HepG2 (cell line): ENCODE measurements around the gene PTS. TPM values are rescaled to one million over a fixed set of nuclear protein-coding genes. Genes with fewer than 3 reads are reported as not detected.

Experiments
- ATAC-seq: fragments of 200-7000 bp; cut with Tn5 transposase; 3 replicates; pipeline ENCODE4 v1.9.1; 2020; ENCODE audit warnings: mild to moderate bottlenecking, moderate library complexity
- BruUV-seq: library from RNA; stranded (reverse); fragments of 400-500 nt; replicated peaks from 2 replicates; lab custom pipeline; 2021; lab: Mats Ljungman, UMichigan
- CTCF ChIA-PET: fragments of 300-600 bp; formaldehyde crosslinking; extraction: SDS; loops from one replicate; lab custom pipeline; 2021; ENCODE audit warnings: low total read pairs, inconsistent platforms, low intra/inter-chr PET ratio; lab: Yijun Ruan, JAX
- POLR2A ChIA-PET: fragments of 350-600 bp; sonication (Branson Sonifier 250); formaldehyde crosslinking; loops from one replicate; lab custom pipeline; 2020; ENCODE audit warnings: antibody characterized with exemption, inconsistent platforms; lab: Yijun Ruan, JAX
- DNase-seq: peaks from one replicate; pipeline ENCODE4 v3.0.0-alpha.2; 2015; ENCODE audit warnings: low spot score
- FAIRE-seq: peaks from 3 replicates; lab custom pipeline; 2011; peaks lifted over from hg19 to GRCh38; lab: Jason Lieb, UNC
- H2AFZ ChIP-seq: one replicate; pipeline ENCODE4 v1.6.1; 2011; ENCODE audit warnings: low read length, inconsistent platforms
- H3K27ac ChIP-seq: fragments of 300-600 bp; 3 replicates; pipeline ENCODE4 v1.8.0; 2011; ENCODE audit warnings: mixed run types, mild to moderate bottlenecking, mixed read lengths, low read length, inconsistent platforms; ENCODE audit not compliant: insufficient read depth; ENCODE audit errors: extremely low read length
- H3K27me3 ChIP-seq, 2 experiments: fragments of 200-600 bp in 1 of 2; 2 replicates in 1 of 2; 3 replicates in 1 of 2; pipeline versions ENCODE4 v1.6.0 to v1.8.0; 2011; ENCODE audit warnings: low read length in 2 of 2, mild to moderate bottlenecking in 2 of 2, moderate library complexity in 2 of 2, inconsistent platforms in 1 of 2; ENCODE audit not compliant: insufficient read depth in 2 of 2, control insufficient read depth in 1 of 2
- H3K36me3 ChIP-seq, 2 experiments: fragments of 200-600 bp in 1 of 2; replicated peaks in 1 of 2; 2 replicates in 1 of 2; 3 replicates in 1 of 2; pipeline versions ENCODE4 v1.5.1 to v1.8.0; 2011; ENCODE audit warnings: low read length in 2 of 2, inconsistent platforms in 1 of 2; ENCODE audit not compliant: insufficient read depth in 2 of 2, control insufficient read depth in 1 of 2
- H3K4me1 ChIP-seq: 2 replicates; pipeline ENCODE4 v1.5.1; 2012; ENCODE audit warnings: low read length, inconsistent platforms; ENCODE audit not compliant: insufficient read depth
- H3K4me2 ChIP-seq: 2 replicates; pipeline ENCODE4 v1.6.0; 2011; ENCODE audit warnings: low read depth, low read length, inconsistent platforms
- H3K4me3 ChIP-seq, 3 experiments: fragments of 200-600 bp in 1 of 3; sonication (generic), shearing (Covaris generic) in 1 of 3; replicated peaks in 1 of 3; 2 replicates each; pipeline ENCODE4 v1.5.1; 2011 to 2016; ENCODE audit warnings: low read length in 3 of 3, inconsistent platforms in 2 of 3, low read depth in 2 of 3, mild to moderate bottlenecking in 2 of 3, control low read depth in 1 of 3, mixed read lengths in 1 of 3; ENCODE audit not compliant: insufficient read depth in 1 of 3
- H3K79me2 ChIP-seq: one replicate; pipeline ENCODE4 v1.6.1; 2011; ENCODE audit warnings: low read length, inconsistent platforms; ENCODE audit not compliant: insufficient read depth
- H3K9ac ChIP-seq: 2 replicates; pipeline ENCODE4 v1.6.0; 2011; ENCODE audit warnings: mild to moderate bottlenecking, low read depth, low read length, inconsistent platforms; ENCODE audit not compliant: insufficient read depth
- H3K9me3 ChIP-seq: 2 replicates; pipeline ENCODE4 v1.5.1; 2012; ENCODE audit warnings: mild to moderate bottlenecking, low read length
- H4K20me1 ChIP-seq: 2 replicates; pipeline ENCODE4 v1.6.0; 2011; ENCODE audit warnings: inconsistent platforms, mild to moderate bottlenecking, low read length, moderate library complexity; ENCODE audit not compliant: insufficient read depth
- CENPT ChIP-seq: sonication (generic); formaldehyde crosslinking; IDR thresholded peaks from 2 replicates; pipeline ENCODE4 v1.8.0; 2022; ENCODE audit warnings: low read depth, mild to moderate bottlenecking, moderate library complexity, missing genetic modification reagents
- CHCHD3 ChIP-seq: sonication (generic); formaldehyde crosslinking; IDR thresholded peaks from 2 replicates; pipeline ENCODE4 v1.8.0; 2022; ENCODE audit warnings: mild to moderate bottlenecking, missing genetic modification reagents, moderate library complexity
- CSRNP1 ChIP-seq: sonication (generic); formaldehyde crosslinking; IDR thresholded peaks from 2 replicates; pipeline ENCODE4 v1.8.1; 2023; ENCODE audit warnings: mild to moderate bottlenecking, missing genetic modification reagents
- FOXM1 ChIP-seq: sonication (generic); formaldehyde crosslinking; IDR thresholded peaks from 2 replicates; pipeline ENCODE4 v1.5.0; 2020; ENCODE audit warnings: missing genetic modification reagents
- GABPB1 ChIP-seq: IDR thresholded peaks from 2 replicates; pipeline ENCODE4 v1.6.1; 2016; ENCODE audit warnings: mild to moderate bottlenecking, missing genetic modification reagents, moderate library complexity, missing compliant biosample characterization
- HMG20A ChIP-seq: IDR thresholded peaks from 2 replicates; pipeline ENCODE4 v1.6.1; 2016; ENCODE audit warnings: borderline replicate concordance
- ISX ChIP-seq: sonication (generic); formaldehyde crosslinking; conservative IDR thresholded peaks from 2 replicates; pipeline ENCODE4 v1.5.0; 2020; ENCODE audit warnings: missing genetic modification reagents
- JUND ChIP-seq: sonication (generic); formaldehyde crosslinking; IDR thresholded peaks from 2 replicates; pipeline ENCODE4 v1.8.0; 2022; ENCODE audit warnings: mild to moderate bottlenecking, missing genetic modification reagents
- KDM3A ChIP-seq: IDR thresholded peaks from 2 replicates; pipeline ENCODE4 v1.6.1; 2018; ENCODE audit warnings: low read depth, missing compliant biosample characterization
- YEATS4 ChIP-seq: sonication (generic); formaldehyde crosslinking; IDR thresholded peaks from 2 replicates; pipeline ENCODE4 v1.4.0; 2020; ENCODE audit warnings: missing genetic modification reagents, borderline replicate concordance
- ZFP82 ChIP-seq: sonication (generic); formaldehyde crosslinking; IDR thresholded peaks from 2 replicates; pipeline ENCODE4 v1.5.1; 2020; ENCODE audit warnings: mild to moderate bottlenecking, missing genetic modification reagents, borderline replicate concordance
- ZNF260 ChIP-seq: sonication (generic); formaldehyde crosslinking; IDR thresholded peaks from 2 replicates; pipeline ENCODE4 v1.4.0; 2020; ENCODE audit warnings: missing genetic modification reagents, low read depth, mild to moderate bottlenecking, borderline replicate concordance
- ZNF335 ChIP-seq: sonication (generic); formaldehyde crosslinking; IDR thresholded peaks from 2 replicates; pipeline ENCODE4 v1.4.0; 2020; ENCODE audit warnings: missing genetic modification reagents
- WGBS: methylation state at CpG from one replicate; pipeline ENCODE4 v1.1.6; 2017; ENCODE audit warnings: low lambda C conversion rate; 5-methylcytosine and 5-hydroxymethylcytosine counted together
- in situ Hi-C: cut with HindIII; loops from 2 replicates; pipeline ENCODE4 v1.10.0; 2017; ENCODE audit warnings: low pct_unique_long_range_greater_than_20kb; ENCODE audit not compliant: extremely low pct_ligation_motif_present
- intact Hi-C: fragments of 100-400 bp; cut with micrococcal nuclease; formaldehyde crosslinking; loops from one replicate; pipeline ENCODE4 v1.10.0; 2022; ENCODE audit not compliant: unreplicated experiment
- polyA plus RNA-seq, 8 experiments: library from polyadenylated mRNA; depleted of rRNA in 3 of 8; stranded (reverse) in 7 of 8; unstranded in 1 of 8; fragments of >200 nt; fragmentation: Illumina TruSeq in 4 of 8; extraction: Trizol in 4 of 8; gene quantifications; 2 replicates each; pipeline versions ENCODE4 v1.2.1 to v1.2.3, GENCODE V29; 2011 to 2016; ENCODE audit warnings: low read depth in 4 of 8, missing spikeins in 1 of 8, mixed read lengths in 1 of 8; ENCODE audit not compliant: insufficient read depth in 1 of 8
- total RNA-seq, 5 experiments: library from RNA; depleted of rRNA; stranded (reverse); fragments of >200 nt; fragmentation: Illumina TruSeq; extraction: Trizol; gene quantifications; 2 replicates each; pipeline ENCODE4 v1.2.3, GENCODE V29; 2016; ENCODE audit warnings: low read depth in 1 of 5

PTS gene
- total and polyA plus RNA-seq, 2 of the 13 experiments (the other 11 are each of a cell fraction or from before 2014, with no cell fraction given), result 33.6 to 49.3 TPM

- peak; percentile 74; the same call in 1 of the 2 replicates for TF ChIP-seq CENPT (CRISPR knock-in tag)
- TF ChIP-seq ZFP82 (CRISPR knock-in tag), result peak; percentile 71; the same call in 1 of the 2 replicates
- TF ChIP-seq CHCHD3, result no peak
- peak; percentile 91 for TF ChIP-seq GABPB1 (CRISPR knock-in tag)
- TF ChIP-seq ZNF260 (CRISPR knock-in tag), result no peak
These were observed at the start of gene PTS (continued) for GRCh38 chr11:112226062-112226830.

DNA sequence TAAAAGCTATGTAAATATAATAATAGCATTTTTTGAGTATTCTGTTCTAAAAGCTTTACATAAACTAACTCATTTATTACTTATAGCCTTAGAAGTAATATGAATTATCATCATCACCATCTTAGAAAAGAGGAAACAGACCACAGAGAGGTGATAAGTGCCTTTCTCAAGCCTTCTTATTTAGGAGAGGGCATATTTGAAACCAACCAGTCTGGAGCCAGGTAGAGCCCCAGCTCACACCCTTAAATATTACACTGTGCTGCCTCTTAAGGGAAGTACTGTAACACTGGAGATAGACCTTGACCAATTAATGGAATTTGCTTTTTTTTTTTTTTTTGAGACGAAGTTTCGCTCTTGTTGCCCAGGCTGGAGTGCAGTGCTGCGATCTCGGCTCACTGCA is 48.6 kb upstream of the PTS start:
- no peak for DNase-seq
- no peak overlapping the region for H3K27ac ChIP-seq
- no peaks in the 10 kb centered on the region for H3K36me3 ChIP-seq
- WGBS, result 55% methylated on average over 4 of the region's 4 CpGs
- ATAC-seq, result no peak
- H3K4me3 ChIP-seq, result no peak overlapping the region
- POLR2A ChIA-PET, result no interaction called here
- no peaks in the 10 kb centered on the region for H4K20me1 ChIP-seq
- H2AFZ ChIP-seq, result no peak overlapping the region
- in situ Hi-C loops (loop anchor here (5.0 kb wide), 1 partner anchor 65 kb away; no protein-coding TSS in a partner anchor), intact Hi-C loops (no loop called here)
- H3K4me1 ChIP-seq, result peaks cover 13% of the 10 kb centered on the region
- BruUV-seq, result no TSS peak
- no peaks in the 10 kb centered on the region for H3K79me2 ChIP-seq
- no peak overlapping the region for H3K4me2 ChIP-seq
- H3K27me3 ChIP-seq, result no peaks in the 10 kb centered on the region; a peak in 1 of 5 replicates
- TF ChIP-seq FOXM1, result no peak
- TF ChIP-seq CSRNP1 (CRISPR knock-in tag), result no peak
- no peak for TF ChIP-seq KDM3A (CRISPR knock-in tag)
- no peak for TF ChIP-seq ZNF335 (CRISPR knock-in tag)
- TF ChIP-seq HMG20A (CRISPR knock-in tag), result no peak
- TF ChIP-seq JUND (CRISPR knock-in tag), result no peak
- no peak for TF ChIP-seq ISX (CRISPR knock-in tag)
- no peak for TF ChIP-seq CHCHD3
- no peak for TF ChIP-seq YEATS4
- H3K9ac ChIP-seq, result no peak overlapping the region
- FAIRE-seq, result no peak
- CTCF ChIA-PET, result no interaction called here
- no peaks in the 10 kb centered on the region for H3K9me3 ChIP-seq
